ENCODE results near the gene EPHA8.

EPHA8 gene

GRCh38 chr1:22525211-22525610 lies 38.1 kb upstream of the EPHA8 start:
- H3K23ac ChIP-seq (ENCODE audit: low read length): no peak overlapping the region
- H4K8ac ChIP-seq (ENCODE audit: low read depth, low read length): no peak overlapping the region
- DNase-seq: no peak
- peaks cover 40 to 67% of the 10 kb centered on the region in 2 experiments for H3K36me3 ChIP-seq (ENCODE audit: control insufficient read depth in 1 of 2, insufficient read depth in 2 of 2, low read length in 2 of 2)
- peaks cover 0 to 2% of the 10 kb centered on the region in 2 experiments for H3K4me1 ChIP-seq (ENCODE audit: control insufficient read depth in 1 of 2, insufficient read depth in 2 of 2, low read length in 2 of 2)
- no peaks in the 10 kb centered on the region for H3K9me3 ChIP-seq (ENCODE audit: insufficient read depth, low read depth, low read length)
- no peak overlapping the region for H3K4me3 ChIP-seq (ENCODE audit: low read depth, low read length)
- no peak overlapping the region for H3K14ac ChIP-seq (ENCODE audit: low read length)
- H3K27ac ChIP-seq (ENCODE audit: low read depth, low read length): no peak overlapping the region
- H4K91ac ChIP-seq (ENCODE audit: low read depth, low read length): no peak overlapping the region
- H3K27me3 ChIP-seq (ENCODE audit: insufficient read depth, low read length): no peaks in the 10 kb centered on the region
- no peak overlapping the region for H2AFZ ChIP-seq (ENCODE audit: insufficient read depth, low read length, poor library complexity)
- H2BK12ac ChIP-seq (ENCODE audit: low read length): no peak overlapping the region
- no peak overlapping the region for H3K4ac ChIP-seq (ENCODE audit: low read depth, low read length)
- no peaks in the 10 kb centered on the region for H3K79me2 ChIP-seq (ENCODE audit: control insufficient read depth, insufficient read depth, low read length, poor library complexity)
- H4K12ac ChIP-seq (ENCODE audit: low read depth, low read length): no peak overlapping the region
- no peak overlapping the region for H3K18ac ChIP-seq (ENCODE audit: low read length)
- no peaks in the 10 kb centered on the region for H3K79me1 ChIP-seq (ENCODE audit: low read length)
- no peak overlapping the region for H3K9ac ChIP-seq (ENCODE audit: low read length)
- no peak overlapping the region for H2BK5ac ChIP-seq (ENCODE audit: low read depth, low read length, poor library complexity)
- no peak overlapping the region for H2BK120ac ChIP-seq (ENCODE audit: insufficient read depth, low read length, poor library complexity)
- no peak overlapping the region for H2AK5ac ChIP-seq (ENCODE audit: low read length)
- WGBS (ENCODE audit: extremely low coverage, insufficient coverage, insufficient read length): no CpG with 5 or more reads among the region's 3 CpGs
- H3K4me2 ChIP-seq (ENCODE audit: low read length): no peak overlapping the region

- Histone ChIP-seq H3K23ac (ENCODE audit: low read length) (no peak overlapping the region), H2AK5ac (ENCODE audit: low read length) (no peak overlapping the region), H3K18ac (ENCODE audit: low read length) (no peak overlapping the region), H3K4me2 (ENCODE audit: low read length) (no peak overlapping the region), H3K27me3 (ENCODE audit: insufficient read depth, low read length) (no peaks in the 10 kb centered on the region), H4K8ac (ENCODE audit: low read depth, low read length) (no peak overlapping the region), H4K12ac (ENCODE audit: low read depth, low read length) (no peak overlapping the region), H3K27ac (ENCODE audit: low read depth, low read length) (no peak overlapping the region), H3K79me2 (ENCODE audit: control insufficient read depth, insufficient read depth, low read length, poor library complexity) (no peaks in the 10 kb centered on the region), H3K4me3 (ENCODE audit: low read depth, low read length) (no peak overlapping the region), H3K14ac (ENCODE audit: low read length) (no peak overlapping the region), H3K4ac (ENCODE audit: low read depth, low read length) (no peak overlapping the region), H4K91ac (ENCODE audit: low read depth, low read length) (no peak overlapping the region), H3K9ac (ENCODE audit: low read length) (no peak overlapping the region), H2BK12ac (ENCODE audit: low read length) (no peak overlapping the region), H2BK120ac (ENCODE audit: insufficient read depth, low read length, poor library complexity) (no peak overlapping the region), H3K9me3 (ENCODE audit: insufficient read depth, low read depth, low read length) (no peaks in the 10 kb centered on the region), H3K79me1 (ENCODE audit: low read length) (no peaks in the 10 kb centered on the region), H2BK5ac (ENCODE audit: low read depth, low read length, poor library complexity) (no peak overlapping the region), H2AFZ (ENCODE audit: insufficient read depth, low read length, poor library complexity) (no peak overlapping the region), H3K36me3 (ENCODE audit: control insufficient read depth in 1 of 2, insufficient read depth in 2 of 2, low read length in 2 of 2) (peaks cover 38 to 64% of the 10 kb centered on the region in 2 experiments), H3K4me1 (ENCODE audit: control insufficient read depth in 1 of 2, insufficient read depth in 2 of 2, low read length in 2 of 2) (peaks cover 0 to 2% of the 10 kb centered on the region in 2 experiments)
- no CpG with 5 or more reads among the region's 11 CpGs for WGBS (ENCODE audit: extremely low coverage, insufficient coverage, insufficient read length)
- no peak for DNase-seq
Observed at GRCh38 chr1:22525646-22526045, 37.6 kb upstream of the EPHA8 start.

- DNase-seq: no peak
- Histone ChIP-seq H2BK120ac (ENCODE audit: insufficient read depth, low read length, poor library complexity) (no peak overlapping the region), H3K27me3 (ENCODE audit: insufficient read depth, low read length) (no peaks in the 10 kb centered on the region), H2BK5ac (ENCODE audit: low read depth, low read length, poor library complexity) (no peak overlapping the region), H2AFZ (ENCODE audit: insufficient read depth, low read length, poor library complexity) (no peak overlapping the region), H3K4ac (ENCODE audit: low read depth, low read length) (no peak overlapping the region), H4K12ac (ENCODE audit: low read depth, low read length) (no peak overlapping the region), H3K9ac (ENCODE audit: low read length) (no peak overlapping the region), H3K4me1 (ENCODE audit: control insufficient read depth in 1 of 2, insufficient read depth in 2 of 2, low read length in 2 of 2) (peaks cover 0 to 2% of the 10 kb centered on the region in 2 experiments), H3K79me2 (ENCODE audit: control insufficient read depth, insufficient read depth, low read length, poor library complexity) (no peaks in the 10 kb centered on the region), H4K8ac (ENCODE audit: low read depth, low read length) (no peak overlapping the region), H3K36me3 (ENCODE audit: control insufficient read depth in 1 of 2, insufficient read depth in 2 of 2, low read length in 2 of 2) (peaks cover 34 to 59% of the 10 kb centered on the region in 2 experiments), H2AK5ac (ENCODE audit: low read length) (no peak overlapping the region), H3K4me3 (ENCODE audit: low read depth, low read length) (no peak overlapping the region), H3K9me3 (ENCODE audit: insufficient read depth, low read depth, low read length) (no peaks in the 10 kb centered on the region), H3K79me1 (ENCODE audit: low read length) (no peaks in the 10 kb centered on the region), H4K91ac (ENCODE audit: low read depth, low read length) (no peak overlapping the region), H3K14ac (ENCODE audit: low read length) (no peak overlapping the region), H3K27ac (ENCODE audit: low read depth, low read length) (no peak overlapping the region), H3K23ac (ENCODE audit: low read length) (no peak overlapping the region), H3K4me2 (ENCODE audit: low read length) (no peak overlapping the region), H2BK12ac (ENCODE audit: low read length) (no peak overlapping the region), H3K18ac (ENCODE audit: low read length) (no peak overlapping the region)
- no CpG with 5 or more reads among the region's 11 CpGs for WGBS (ENCODE audit: extremely low coverage, insufficient coverage, insufficient read length)
Observed at GRCh38 chr1:22526098-22526497, 37.2 kb upstream of the EPHA8 start.

- H3K36me3 ChIP-seq (ENCODE audit: control insufficient read depth in 1 of 2, insufficient read depth in 2 of 2, low read length in 2 of 2): peaks cover 30 to 58% of the 10 kb centered on the region in 2 experiments
- peaks cover 0 to 2% of the 10 kb centered on the region in 2 experiments for H3K4me1 ChIP-seq (ENCODE audit: control insufficient read depth in 1 of 2, insufficient read depth in 2 of 2, low read length in 2 of 2)
- no peak overlapping the region for H4K8ac ChIP-seq (ENCODE audit: low read depth, low read length)
- H2AFZ ChIP-seq (ENCODE audit: insufficient read depth, low read length, poor library complexity): no peak overlapping the region
- H3K79me2 ChIP-seq (ENCODE audit: control insufficient read depth, insufficient read depth, low read length, poor library complexity): no peaks in the 10 kb centered on the region
- H3K4me3 ChIP-seq (ENCODE audit: low read depth, low read length): no peak overlapping the region
- H3K9me3 ChIP-seq (ENCODE audit: insufficient read depth, low read depth, low read length): no peaks in the 10 kb centered on the region
- no peak overlapping the region for H3K4ac ChIP-seq (ENCODE audit: low read depth, low read length)
- H2AK5ac ChIP-seq (ENCODE audit: low read length): no peak overlapping the region
- no peak overlapping the region for H3K9ac ChIP-seq (ENCODE audit: low read length)
- H3K23ac ChIP-seq (ENCODE audit: low read length): no peak overlapping the region
- no peaks in the 10 kb centered on the region for H3K27me3 ChIP-seq (ENCODE audit: insufficient read depth, low read length)
- H3K27ac ChIP-seq (ENCODE audit: low read depth, low read length): no peak overlapping the region
- DNase-seq: no peak
- H4K91ac ChIP-seq (ENCODE audit: low read depth, low read length): no peak overlapping the region
- no peaks in the 10 kb centered on the region for H3K79me1 ChIP-seq (ENCODE audit: low read length)
- no peak overlapping the region for H2BK120ac ChIP-seq (ENCODE audit: insufficient read depth, low read length, poor library complexity)
- H3K14ac ChIP-seq (ENCODE audit: low read length): no peak overlapping the region
- no CpG with 5 or more reads among the region's 5 CpGs for WGBS (ENCODE audit: extremely low coverage, insufficient coverage, insufficient read length)
- no peak overlapping the region for H2BK12ac ChIP-seq (ENCODE audit: low read length)
- no peak overlapping the region for H3K4me2 ChIP-seq (ENCODE audit: low read length)
- no peak overlapping the region for H2BK5ac ChIP-seq (ENCODE audit: low read depth, low read length, poor library complexity)
- H4K12ac ChIP-seq (ENCODE audit: low read depth, low read length): no peak overlapping the region
- no peak overlapping the region for H3K18ac ChIP-seq (ENCODE audit: low read length)
Observed at GRCh38 chr1:22526677-22527076, 36.6 kb upstream of the EPHA8 start.
